Endothelial cell of hepatic sinusoid (primary cell): ENCODE measurements around the gene RNF180.
"Not testable (repeated sequence)": the region's sequence is repeated elsewhere in the genome, so short reads cannot be mapped to it uniquely, and the experiment has no call there.

Experiments used
- in situ Hi-C: cut with HindIII; loops from 2 replicates; pipeline ENCODE4 v1.10.0; 2017; ENCODE audit warnings: low sequenced_read_pairs

Gene RNF180

DNA sequence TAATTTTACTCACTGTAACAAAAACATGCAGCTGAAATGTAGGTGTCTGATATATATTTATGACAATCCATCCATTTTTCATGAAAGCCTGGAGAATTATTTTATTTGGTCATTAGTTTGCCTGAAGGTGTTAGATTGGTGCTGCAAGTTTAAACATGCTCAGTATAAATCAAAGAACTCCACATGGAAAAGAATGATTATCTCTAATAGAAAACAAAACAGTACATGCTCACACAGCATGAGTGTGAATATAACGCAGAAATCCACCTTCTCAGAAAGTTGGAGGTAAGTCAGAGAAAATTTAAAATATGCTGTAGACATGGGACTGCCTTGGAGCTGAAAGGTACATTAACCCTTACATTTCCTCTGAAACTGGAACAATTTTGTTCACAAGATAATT lies 174.7 kb downstream of the RNF180 start:
- in situ Hi-C loops: no loop called here

DNA sequence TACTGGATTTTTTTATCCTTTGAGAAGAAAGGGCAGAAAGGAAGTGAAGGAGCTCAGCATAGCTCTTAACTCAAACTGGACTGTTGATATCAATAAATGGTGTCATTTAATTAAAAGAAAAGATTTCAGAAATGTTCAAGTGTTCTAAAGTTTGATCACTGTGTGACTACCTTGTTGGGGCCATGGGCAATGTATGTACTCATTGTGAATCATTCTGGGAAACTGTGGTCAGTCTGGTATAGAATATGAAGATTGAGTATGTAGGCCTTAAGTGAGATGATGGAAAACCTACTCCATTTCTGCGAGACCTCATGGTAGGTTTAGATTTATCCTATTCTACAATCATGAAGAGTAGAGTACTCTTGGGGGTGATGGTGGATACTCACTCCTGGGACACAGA lies 175.7 kb downstream of the RNF180 start:
- in situ Hi-C loops: no loop called here

DNA sequence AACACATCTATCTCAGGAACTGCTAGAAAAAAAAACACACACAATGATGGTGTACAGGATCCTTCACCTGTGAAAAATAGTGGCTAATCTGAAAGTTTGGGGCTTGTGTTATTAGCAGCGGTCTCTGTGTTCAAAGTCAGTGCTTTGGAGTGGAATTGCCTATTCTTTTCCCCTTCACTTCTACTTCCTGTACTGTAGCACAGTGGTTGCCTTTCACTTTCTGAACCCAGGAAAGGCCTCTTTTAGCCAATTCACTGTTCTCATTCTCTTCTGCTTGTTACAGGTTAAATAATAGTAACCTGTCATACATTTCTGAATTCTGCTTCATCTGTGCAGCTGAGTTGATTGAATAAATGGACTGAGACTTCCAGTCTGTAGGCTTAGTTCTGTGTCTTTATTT lies 178.9 kb downstream of the RNF180 start:
- in situ Hi-C loops: no loop called here

DNA sequence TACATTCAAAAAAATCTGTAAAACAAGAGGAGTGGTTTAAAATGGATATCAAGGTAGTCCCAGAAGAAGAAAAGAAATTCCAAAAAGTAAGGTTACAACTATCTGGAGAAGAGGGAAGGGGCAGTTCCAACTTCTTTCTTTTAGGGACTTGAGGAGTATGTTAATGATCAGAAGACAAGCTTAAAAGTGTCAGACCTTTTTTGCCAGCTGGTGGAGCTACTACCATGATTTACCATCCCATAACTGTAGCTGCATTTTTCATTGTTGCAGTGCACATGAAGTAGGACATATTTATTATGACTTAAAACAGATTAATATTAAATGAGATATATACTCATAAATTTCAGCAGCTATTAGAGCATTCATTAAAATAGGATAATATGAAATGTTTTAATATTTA lies 181.7 kb downstream of the RNF180 start:
- in situ Hi-C loops: no loop called here

DNA sequence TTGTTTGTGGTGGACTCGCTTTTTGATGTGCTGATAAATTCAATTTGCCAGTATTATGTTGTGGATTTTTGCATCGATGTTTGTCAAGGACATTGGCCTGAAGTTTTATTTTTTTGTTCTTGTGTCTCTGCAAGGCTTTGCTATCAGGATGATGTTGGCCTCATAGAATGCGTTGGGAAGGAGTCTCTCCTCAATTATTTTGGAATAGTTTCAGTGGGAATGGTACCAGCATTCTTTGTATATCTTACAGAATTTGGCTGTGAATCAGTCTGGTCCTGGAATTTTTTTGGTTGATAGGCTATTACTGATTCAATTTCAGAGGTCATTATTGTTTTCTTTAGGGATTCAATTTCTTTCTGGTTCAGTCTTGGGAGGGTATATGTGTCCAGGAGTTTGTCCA lies 198.8 kb downstream of the RNF180 start:
- in situ Hi-C loops: no loop called here

DNA sequence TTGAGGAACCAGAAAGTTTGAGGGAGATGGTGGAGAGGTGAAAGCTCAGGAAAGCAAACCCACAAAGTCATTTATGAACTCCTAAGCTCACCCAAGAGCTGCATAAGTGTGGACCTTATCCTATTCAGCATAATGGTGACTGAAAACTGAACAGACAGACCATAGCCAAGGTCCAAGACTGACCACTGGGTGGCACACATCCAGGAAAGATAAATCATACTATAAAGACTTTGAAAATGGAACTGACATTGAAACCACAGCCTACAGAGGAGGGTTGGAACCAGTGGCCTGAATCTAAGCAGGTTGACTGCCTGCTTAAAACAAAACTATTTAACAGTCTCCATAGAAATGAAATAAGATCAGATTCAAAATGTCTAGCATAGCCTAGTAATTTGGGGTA lies 219.1 kb downstream of the RNF180 start:
- in situ Hi-C loops: no loop called here

DNA sequence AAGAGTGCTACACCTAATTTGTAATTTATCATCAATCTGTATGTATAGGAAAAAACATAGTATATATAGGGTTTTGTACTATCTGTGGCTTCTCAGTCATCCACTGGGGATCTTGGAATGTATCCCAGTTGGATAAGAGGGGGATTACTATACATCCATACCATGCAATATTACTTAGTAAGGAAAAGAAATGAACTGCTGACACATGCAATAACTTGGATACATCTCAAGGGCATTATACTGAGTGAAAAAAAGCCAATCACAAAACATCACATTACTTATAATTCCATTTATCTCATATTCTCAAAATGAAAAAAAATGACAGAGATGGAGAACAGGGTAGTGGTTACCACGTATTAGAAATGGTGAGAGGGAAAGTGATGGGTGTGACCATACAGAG lies 231.9 kb downstream of the RNF180 start:
- in situ Hi-C loops: no loop called here

DNA sequence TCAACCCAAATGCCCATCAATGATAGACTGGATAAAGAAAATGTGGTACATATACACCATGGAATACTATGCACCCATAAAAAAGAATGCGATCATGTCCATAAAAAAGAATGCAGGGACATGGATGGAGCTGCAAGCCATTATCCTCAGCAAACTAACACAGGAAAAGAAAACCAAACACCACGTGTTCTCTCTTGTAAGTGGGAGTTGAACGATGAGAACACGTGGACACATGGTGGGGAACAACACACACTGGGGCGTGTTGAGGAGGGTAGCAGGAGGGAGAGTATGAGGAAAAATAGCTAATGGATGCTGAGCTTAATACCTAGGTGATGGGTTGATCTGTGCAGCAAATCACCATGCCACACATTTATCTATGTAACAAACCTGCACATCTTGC lies 233.1 kb downstream of the RNF180 start:
- in situ Hi-C loops: not testable (repeated sequence)

DNA sequence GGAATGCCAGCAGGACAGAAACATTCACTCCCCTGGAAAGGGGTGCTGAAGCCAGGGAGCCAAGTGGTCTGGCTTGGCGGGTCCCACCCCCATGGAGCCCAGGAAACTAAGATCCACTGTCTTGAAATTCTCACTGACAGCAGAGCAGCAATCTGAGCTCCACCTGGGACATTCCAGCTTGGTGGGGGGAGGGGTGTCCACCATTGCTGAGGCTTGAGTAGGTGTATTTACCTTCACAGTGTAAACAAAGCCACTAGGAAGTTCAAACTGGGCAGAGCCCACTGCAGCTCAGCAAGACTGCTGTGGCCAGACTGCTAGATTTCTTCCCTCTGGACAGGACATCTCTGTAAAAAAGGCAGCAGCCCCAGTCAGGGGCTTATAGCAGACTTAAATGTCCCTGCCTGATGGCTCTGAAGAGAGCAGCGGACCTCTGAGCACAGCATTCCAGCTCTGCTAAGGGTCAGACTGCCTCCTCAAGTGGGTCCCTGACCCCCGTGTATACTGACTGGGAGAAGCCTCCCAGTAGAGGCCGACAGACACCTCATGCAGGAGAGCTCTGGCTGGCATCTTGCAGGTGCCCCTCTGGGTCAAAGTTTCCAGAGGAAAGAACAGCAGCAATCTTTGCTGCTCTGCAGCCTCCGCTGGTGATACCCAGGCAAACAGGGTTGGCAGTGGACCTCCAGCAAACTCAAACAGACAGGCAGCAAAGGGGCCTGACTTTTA lies 241.6 kb downstream of the RNF180 start:
- in situ Hi-C loops: not testable (repeated sequence)

DNA sequence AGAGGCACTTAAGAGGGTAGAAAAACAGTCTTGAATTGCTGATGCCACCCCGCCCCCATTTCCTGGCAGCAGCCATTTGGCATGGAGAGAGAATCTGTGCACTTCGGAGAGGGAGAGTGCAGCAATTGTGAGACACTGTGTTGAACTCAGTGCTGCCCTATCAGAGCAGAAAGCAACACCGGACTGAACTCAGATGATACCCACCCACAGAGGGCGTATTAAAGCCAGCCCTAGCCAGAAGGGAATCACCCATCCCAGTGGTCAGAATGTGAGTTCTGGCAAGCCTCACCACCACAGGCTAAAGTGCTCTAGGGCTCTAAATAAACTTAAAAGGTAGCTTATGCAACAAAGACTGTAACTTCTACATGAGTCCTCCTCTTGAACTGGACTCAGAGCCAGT lies 251.7 kb downstream of the RNF180 start:
- in situ Hi-C loops: no loop called here

DNA sequence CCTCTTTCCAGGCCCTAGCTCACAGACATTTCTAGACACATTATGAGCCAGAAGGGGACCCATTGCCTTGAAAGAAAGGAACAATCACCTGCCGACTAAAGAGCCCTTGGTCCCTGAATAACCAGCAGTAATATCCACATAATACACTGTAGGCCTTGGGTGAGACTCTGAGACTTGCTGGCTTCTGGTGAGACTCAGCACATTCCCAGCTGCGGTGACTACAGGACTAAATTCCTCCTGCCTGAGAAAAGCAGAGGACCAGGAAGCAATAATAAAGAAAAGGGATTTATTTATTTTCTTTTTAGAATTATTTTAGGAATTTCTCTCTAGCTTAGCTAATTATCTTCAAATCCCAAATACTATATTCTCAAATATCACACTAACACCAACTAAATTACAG lies 252.4 kb downstream of the RNF180 start:
- in situ Hi-C loops: no loop called here
